ENCODE data around the gene APBA3. TPM values are rescaled to one million over a fixed set of nuclear protein-coding genes. Genes with fewer than 3 reads are reported as not detected.
A peak's percentile ranks its signal among the peaks of the same experiment; 100 is the strongest.

Gene APBA3
- total RNA-seq, 2 donors from 2014 or later = 27.5 to 42.2 TPM

- Histone ChIP-seq H3K4me3 (ENCODE audit: low read length) (no peak overlapping the region), H3K27me3 (ENCODE audit: control insufficient read depth, insufficient read depth, low read length, poor library complexity, severe bottlenecking) (peaks cover 21% of the 10 kb centered on the region), H3K4me1 (ENCODE audit: control insufficient read depth, insufficient read depth, low read length) (no peaks in the 10 kb centered on the region), H3K9ac (ENCODE audit: extremely low read depth, low read length, poor library complexity, severe bottlenecking) (no peak overlapping the region), H3K9me3 (ENCODE audit: control insufficient read depth, low read length) (peaks cover 20% of the 10 kb centered on the region), H3K27ac (ENCODE audit: low read depth, low read length) (no peak overlapping the region), H3K36me3 (ENCODE audit: control insufficient read depth, insufficient read depth, low read length) (no peaks in the 10 kb centered on the region)
- no peak overlapping the region for H3K4me3 Mint-ChIP-seq
- DNase-seq = no peak
- H3K4me1 Mint-ChIP-seq = no peaks in the 10 kb centered on the region
- no peak for TF ChIP-seq CTCF (conservative IDR thresholded peaks at IDR 0.05)
- H3K9me3 Mint-ChIP-seq = peaks cover 21% of the 10 kb centered on the region
- 92 to 93% methylated on average over 8 to 9 of the region's 9 CpGs for WGBS, 2 experiments (ENCODE audit: insufficient coverage in 1 of 2, insufficient read length in 1 of 2)
- H3K27me3 Mint-ChIP-seq (ENCODE audit: insufficient read depth) = peaks cover 38% of the 10 kb centered on the region
- peaks cover 9% of the 10 kb centered on the region for H3K36me3 Mint-ChIP-seq (ENCODE audit: low read depth)
- no peak overlapping the region for H3K27ac Mint-ChIP-seq
Observed at GRCh38 chr19:3780786-3781304, 19.4 kb upstream of the APBA3 start.

- WGBS, 2 experiments (ENCODE audit: insufficient coverage in 1 of 2, insufficient read length in 1 of 2) = 77 to 87% methylated on average over 13 to 44 of the region's 44 CpGs
- no peak overlapping the region for H3K4me3 ChIP-seq (ENCODE audit: low read length)
- Mint-ChIP-seq H3K4me1 (no peaks in the 10 kb centered on the region), H3K36me3 (ENCODE audit: low read depth) (peaks cover 9% of the 10 kb centered on the region), H3K27ac (no peak overlapping the region), H3K9me3 (peaks cover 21% of the 10 kb centered on the region), H3K4me3 (no peak overlapping the region), H3K27me3 (ENCODE audit: insufficient read depth) (peaks cover 20% of the 10 kb centered on the region)
- DNase-seq = peak; percentile 37
- no peak for TF ChIP-seq CTCF (conservative IDR thresholded peaks at IDR 0.05)
- no peak overlapping the region for H3K27ac ChIP-seq (ENCODE audit: low read depth, low read length)
- H3K4me1 ChIP-seq (ENCODE audit: control insufficient read depth, insufficient read depth, low read length) = no peaks in the 10 kb centered on the region
- peaks cover 20% of the 10 kb centered on the region for H3K9me3 ChIP-seq (ENCODE audit: control insufficient read depth, low read length)
- H3K27me3 ChIP-seq (ENCODE audit: control insufficient read depth, insufficient read depth, low read length, poor library complexity, severe bottlenecking) = peaks cover 3% of the 10 kb centered on the region
- H3K36me3 ChIP-seq (ENCODE audit: control insufficient read depth, insufficient read depth, low read length) = no peaks in the 10 kb centered on the region
- H3K9ac ChIP-seq (ENCODE audit: extremely low read depth, low read length, poor library complexity, severe bottlenecking) = no peak overlapping the region
Observed at GRCh38 chr19:3778899-3779723, 17.6 kb upstream of the APBA3 start.

GRCh38 chr19:3778104-3778867 lies 16.8 kb upstream of the APBA3 start:
- no peaks in the 10 kb centered on the region for H3K36me3 ChIP-seq (ENCODE audit: control insufficient read depth, insufficient read depth, low read length)
- H3K4me3 ChIP-seq (ENCODE audit: low read length) = no peak overlapping the region
- no peak overlapping the region for H3K9ac ChIP-seq (ENCODE audit: extremely low read depth, low read length, poor library complexity, severe bottlenecking)
- no peak overlapping the region for H3K27ac ChIP-seq (ENCODE audit: low read depth, low read length)
- H3K4me1 ChIP-seq (ENCODE audit: control insufficient read depth, insufficient read depth, low read length) = no peaks in the 10 kb centered on the region
- Mint-ChIP-seq H3K27me3 (ENCODE audit: insufficient read depth) (peaks cover 16% of the 10 kb centered on the region), H3K36me3 (ENCODE audit: low read depth) (peaks cover 9% of the 10 kb centered on the region), H3K4me3 (no peak overlapping the region), H3K9me3 (peaks cover 21% of the 10 kb centered on the region), H3K4me1 (no peaks in the 10 kb centered on the region), H3K27ac (no peak overlapping the region)
- H3K9me3 ChIP-seq (ENCODE audit: control insufficient read depth, low read length) = peaks cover 20% of the 10 kb centered on the region
- WGBS, 2 experiments (ENCODE audit: insufficient coverage in 1 of 2, insufficient read length in 1 of 2) = 90 to 92% methylated on average over 24 to 37 of the region's 37 CpGs
- DNase-seq = peak; percentile 38
- no peaks in the 10 kb centered on the region for H3K27me3 ChIP-seq (ENCODE audit: control insufficient read depth, insufficient read depth, low read length, poor library complexity, severe bottlenecking)
- no peak for TF ChIP-seq CTCF (conservative IDR thresholded peaks at IDR 0.05)
